Motor neuron (in vitro differentiated cells): ENCODE results near the gene INTS11. TPM values are rescaled to one million over a fixed set of nuclear protein-coding genes. Genes with fewer than 3 reads are reported as not detected.

Experiments
- ATAC-seq, 8 experiments: fragments of 200-7000 bp; cut with Tn5 transposase; replicated peaks in 6 of 8; 2 replicates each; pipeline ENCODE4 v1.8.0; 2021; ENCODE audit warnings: mild to moderate bottlenecking in 8 of 8, moderate library complexity in 8 of 8
- H3K27ac ChIP-seq, 2 donors: fragments of 250-450 bp; sonication (Bioruptor Pico); 2 replicates each; pipeline ENCODE4 v1.9.0; 2021; ENCODE audit warnings: antibody characterized with exemption in 2 of 2, mild to moderate bottlenecking in 2 of 2, moderate library complexity in 1 of 2
- H3K4me1 ChIP-seq, 2 donors: fragments of 250-450 bp; sonication (Bioruptor Pico); replicated peaks in 1 of 2; 2 replicates each; pipeline ENCODE4 v1.6.1; 2021; ENCODE audit warnings: antibody characterized with exemption in 2 of 2, mild to moderate bottlenecking in 2 of 2, moderate library complexity in 1 of 2
- H3K4me3 ChIP-seq, 5 donors: fragments of 250-450 bp; sonication (Bioruptor Pico); 2 replicates each; pipeline ENCODE4 v1.9.0; 2021; ENCODE audit warnings: antibody characterized with exemption in 5 of 5, mild to moderate bottlenecking in 5 of 5, moderate library complexity in 4 of 5
- WGBS, 10 experiments: fragments of 450-650 bp; shearing (Covaris generic); methylation state at CpG; one replicate each; pipeline ENCODE4 v1.0.0; 2022; 5-methylcytosine and 5-hydroxymethylcytosine counted together
- in situ Hi-C, 9 experiments: fragments of 400-800 bp; cut with MboI; loops; one replicate each; pipeline ENCODE4 v1.15.0; 2021; ENCODE audit warnings: low sequenced_read_pairs in 9 of 9, low pct_unique_long_range_greater_than_20kb in 2 of 9; ENCODE audit not compliant: unreplicated experiment in 9 of 9
- total RNA-seq, 8 experiments: library from RNA; unstranded; fragments of 300-600 nt; gene quantifications; 2 replicates each; pipeline versions ENCODE4 v1.2.3 to v1.2.4, GENCODE V29; 2022

INTS11 gene
- total RNA-seq, 8 experiments from 2014 or later, result 67.5 to 142 (median 103) TPM

- in situ Hi-C loops, result no loop called here
- H3K4me3 ChIP-seq, result no peak overlapping the region
- ATAC-seq, result no peak
- 92 to 100% (median 93%) methylated on average over 1 to 5 of the region's 32 CpGs; no CpG with 5 or more reads in 7 of the 10 experiments for WGBS, 10 experiments
- H3K4me1 ChIP-seq, result no peaks in the 10 kb centered on the region
- H3K27ac ChIP-seq, result no peak overlapping the region
Measured at GRCh38 chr1:1336931-1337792, 12.7 kb upstream of the INTS11 start.

- Histone ChIP-seq H3K4me1 (peaks cover 1 to 2% of the 10 kb centered on the region in 2 donors), H3K27ac (no peak overlapping the region), H3K4me3 (no peak overlapping the region)
- no peak for ATAC-seq
- in situ Hi-C loops, result no loop called here
- WGBS, 10 experiments, result no CpG with 5 or more reads among the region's 26 CpGs
Measured at GRCh38 chr1:1336446-1336845, 12.0 kb upstream of the INTS11 start.

- no peak overlapping the region for H3K4me3 ChIP-seq
- in situ Hi-C loops, result no loop called here
- peaks cover 8% of the 10 kb centered on the region in 2 donors for H3K4me1 ChIP-seq
- 90% methylated on average over 2 of the region's 21 CpGs; no CpG with 5 or more reads in 9 of the 10 experiments for WGBS, 10 experiments
- no peak overlapping the region for H3K27ac ChIP-seq
- no peak for ATAC-seq
Measured at GRCh38 chr1:1335792-1336248, 11.4 kb upstream of the INTS11 start.

GRCh38 chr1:1335283-1335682 is 10.8 kb upstream of the INTS11 start:
- Histone ChIP-seq H3K4me3 (no peak overlapping the region), H3K4me1 (peaks cover 13% of the 10 kb centered on the region in 2 donors), H3K27ac (no peak overlapping the region)
- in situ Hi-C loops, result no loop called here
- 85 to 100% (median 93%) methylated on average over 1 to 13 of the region's 16 CpGs; no CpG with 5 or more reads in 5 of the 10 experiments for WGBS, 10 experiments
- ATAC-seq, result no peak

- peak in 4 of 8 experiments; percentile 1 to 6 (median 4) for ATAC-seq
- H3K4me1 ChIP-seq, result peaks cover 13% of the 10 kb centered on the region in 2 donors
- 51 to 80% (median 71%) methylated on average over 1 to 6 of the region's 11 CpGs; no CpG with 5 or more reads in 5 of the 10 experiments for WGBS, 10 experiments
- H3K4me3 ChIP-seq, result no peak overlapping the region
- in situ Hi-C loops, result no loop called here
- no peak overlapping the region for H3K27ac ChIP-seq
Measured at GRCh38 chr1:1334835-1335234, 10.4 kb upstream of the INTS11 start.

- 80 to 100% (median 96%) methylated on average over 1 to 14 of the region's 36 CpGs; no CpG with 5 or more reads in 6 of the 10 experiments for WGBS, 10 experiments
- in situ Hi-C loops, result no loop called here
- Histone ChIP-seq H3K4me1 (peaks cover 13% of the 10 kb centered on the region in 2 donors), H3K4me3 (no peak overlapping the region), H3K27ac (no peak overlapping the region)
- peak in 1 of 8 experiments; percentile 2 for ATAC-seq
Measured at GRCh38 chr1:1333551-1334241, 9.2 kb upstream of the INTS11 start.

- ATAC-seq, result no peak
- in situ Hi-C loops, result no loop called here
- no peak overlapping the region for H3K4me3 ChIP-seq
- no peak overlapping the region for H3K27ac ChIP-seq
- WGBS, 10 experiments, result 73 to 90% (median 90%) methylated on average over 8 to 12 of the region's 48 CpGs; no CpG with 5 or more reads in 7 of the 10 experiments
- H3K4me1 ChIP-seq, result peaks cover 13% of the 10 kb centered on the region in 2 donors
Measured at GRCh38 chr1:1332774-1333480, 8.5 kb upstream of the INTS11 start.

- no peak for ATAC-seq
- WGBS, 10 experiments, result 76 to 98% (median 87%) methylated on average over 3 to 23 of the region's 57 CpGs; no CpG with 5 or more reads in 4 of the 10 experiments
Measured at GRCh38 chr1:1332031-1332755, 7.7 kb upstream of the INTS11 start.

GRCh38 chr1:1331068-1331965 is 6.9 kb upstream of the INTS11 start, which contains the start of gene TAS1R3:
TSS of gene TAS1R3 (plus strand) at chr1:1331280. CDS start at chr1:1331346, 66 bp downstream.
- in situ Hi-C loops, result no loop called here
- Histone ChIP-seq H3K27ac (peak within 1 kb of the TSS in 1 of 2 donors; percentile 14), H3K4me1 (peaks cover 13% of the 10 kb centered on the region in 2 donors), H3K4me3 (no peak within 1 kb of the TSS)
- peak in 7 of 8 experiments; percentile 2 to 67 (median 43) for ATAC-seq
- WGBS, 10 experiments, result 40 to 100% (median 65%) methylated on average over 1 to 17 of the region's 41 CpGs; no CpG with 5 or more reads in 5 of the 10 experiments

More at GRCh38 chr1:1332031-1332755, 7.7 kb upstream of the INTS11 start:
- H3K27ac ChIP-seq, result no peak overlapping the region
- H3K4me1 ChIP-seq, result peaks cover 13% of the 10 kb centered on the region in 2 donors
- in situ Hi-C loops, result no loop called here
- H3K4me3 ChIP-seq, result no peak overlapping the region

GRCh38 chr1:1330366-1331067 is 6.1 kb upstream of the INTS11 start:
- 0 to 72% (median 27%) methylated on average over 3 to 10 of the region's 15 CpGs; no CpG with 5 or more reads in 6 of the 10 experiments for WGBS, 10 experiments
- peaks cover 18% of the 10 kb centered on the region in 2 donors for H3K4me1 ChIP-seq
- in situ Hi-C loops, result no loop called here
- peak overlapping the region in 1 of 2 donors; percentile 14 for H3K27ac ChIP-seq
- H3K4me3 ChIP-seq, result no peak overlapping the region
- ATAC-seq, result peak in 5 of 8 experiments; percentile 0 to 55 (median 43)
